Measurements from ENCODE around the gene UNC5C. TPM values are rescaled to one million over a fixed set of nuclear protein-coding genes. Genes with fewer than 3 reads are reported as not detected.

Gene UNC5C
- total RNA-seq, 1 experiment from 2014 or later = not detected

- Mint-ChIP-seq H3K36me3 (ENCODE audit: insufficient read depth, unreplicated experiment) (no peaks in the 10 kb centered on the region), H3K9me3 (ENCODE audit: unreplicated experiment) (no peaks in the 10 kb centered on the region), H3K4me3 (ENCODE audit: unreplicated experiment) (no peak overlapping the region), H3K27ac (ENCODE audit: low read depth, unreplicated experiment) (no peak overlapping the region), H3K4me1 (ENCODE audit: insufficient read depth, unreplicated experiment) (no peaks in the 10 kb centered on the region), H3K27me3 (ENCODE audit: insufficient read depth, unreplicated experiment) (peaks cover 16% of the 10 kb centered on the region)
- DNase-seq (ENCODE audit: unreplicated experiment) = no peak
- no TSS peak for BruUV-seq (replicated peaks)
- ChIA-PET POLR2A (interaction anchor here (1.6 kb wide), 1 partner anchor 14 kb away, joined by 3 read pairs; no protein-coding TSS in a partner anchor), CTCF (interaction anchor here (0.7 kb wide), 1 partner anchor 1206 kb away, joined by 5 read pairs; no protein-coding TSS in a partner anchor)
- intact Hi-C loops (cut with micrococcal nuclease) = no loop called here
- TF ChIP-seq CTCF (IDR thresholded peaks at IDR 0.05; ENCODE audit: unreplicated experiment) = no peak
These were observed 6.7 kb downstream of the UNC5C start for GRCh38 chr4:95541889-95542607.

- Mint-ChIP-seq H3K9me3 (ENCODE audit: unreplicated experiment) (no peaks in the 10 kb centered on the region), H3K4me1 (ENCODE audit: insufficient read depth, unreplicated experiment) (no peaks in the 10 kb centered on the region)
These were observed 7.7 kb downstream of the UNC5C start for GRCh38 chr4:95541094-95541493.

GRCh38 chr4:95540227-95540626 lies 8.5 kb downstream of the UNC5C start:
- POLR2A ChIA-PET = no interaction called here
- no TSS peak for BruUV-seq (replicated peaks)
- no peaks in the 10 kb centered on the region for H3K36me3 Mint-ChIP-seq (ENCODE audit: insufficient read depth, unreplicated experiment)
- H3K9me3 Mint-ChIP-seq (ENCODE audit: unreplicated experiment) = no peaks in the 10 kb centered on the region
- no peaks in the 10 kb centered on the region for H3K27me3 Mint-ChIP-seq (ENCODE audit: insufficient read depth, unreplicated experiment)
- CTCF ChIA-PET = no interaction called here
- intact Hi-C loops (cut with micrococcal nuclease) = no loop called here
- TF ChIP-seq CTCF (IDR thresholded peaks at IDR 0.05; ENCODE audit: unreplicated experiment) = no peak
- H3K27ac Mint-ChIP-seq (ENCODE audit: low read depth, unreplicated experiment) = no peak overlapping the region
- DNase-seq (ENCODE audit: unreplicated experiment) = no peak
- H3K4me3 Mint-ChIP-seq (ENCODE audit: unreplicated experiment) = no peak overlapping the region
- H3K4me1 Mint-ChIP-seq (ENCODE audit: insufficient read depth, unreplicated experiment) = no peaks in the 10 kb centered on the region

More at GRCh38 chr4:95541094-95541493, 7.7 kb downstream of the UNC5C start:
- peaks cover 6% of the 10 kb centered on the region for H3K27me3 Mint-ChIP-seq (ENCODE audit: insufficient read depth, unreplicated experiment)
- POLR2A ChIA-PET = no interaction called here
- intact Hi-C loops (cut with micrococcal nuclease) = no loop called here
- no peaks in the 10 kb centered on the region for H3K36me3 Mint-ChIP-seq (ENCODE audit: insufficient read depth, unreplicated experiment)
- H3K27ac Mint-ChIP-seq (ENCODE audit: low read depth, unreplicated experiment) = no peak overlapping the region
- no TSS peak for BruUV-seq (replicated peaks)
- no peak for TF ChIP-seq CTCF (IDR thresholded peaks at IDR 0.05; ENCODE audit: unreplicated experiment)
- CTCF ChIA-PET = no interaction called here
- no peak overlapping the region for H3K4me3 Mint-ChIP-seq (ENCODE audit: unreplicated experiment)
- DNase-seq (ENCODE audit: unreplicated experiment) = no peak

GRCh38 chr4:95539106-95539505 lies 9.7 kb downstream of the UNC5C start:
- H3K27me3 Mint-ChIP-seq (ENCODE audit: insufficient read depth, unreplicated experiment) = no peaks in the 10 kb centered on the region
- DNase-seq (ENCODE audit: unreplicated experiment) = no peak
- intact Hi-C loops (cut with micrococcal nuclease) = no loop called here
- TF ChIP-seq CTCF (IDR thresholded peaks at IDR 0.05; ENCODE audit: unreplicated experiment) = no peak
- no peak overlapping the region for H3K4me3 Mint-ChIP-seq (ENCODE audit: unreplicated experiment)
- H3K4me1 Mint-ChIP-seq (ENCODE audit: insufficient read depth, unreplicated experiment) = no peaks in the 10 kb centered on the region
- no TSS peak for BruUV-seq (replicated peaks)
- ChIA-PET POLR2A (no interaction called here), CTCF (no interaction called here)
- H3K27ac Mint-ChIP-seq (ENCODE audit: low read depth, unreplicated experiment) = no peak overlapping the region
- H3K36me3 Mint-ChIP-seq (ENCODE audit: insufficient read depth, unreplicated experiment) = no peaks in the 10 kb centered on the region
- no peaks in the 10 kb centered on the region for H3K9me3 Mint-ChIP-seq (ENCODE audit: unreplicated experiment)
